DND-41 (cell line): Measurements from ENCODE around the gene CTRB1.

Experiments used
- CTCF ChIP-seq: IDR thresholded peaks from 2 replicates; pipeline ENCODE4 v1.5.1; 2012; ENCODE audit warnings: borderline replicate concordance, low read length, moderate library complexity, mild to moderate bottlenecking; ENCODE audit not compliant: poor library complexity, severe bottlenecking; ENCODE audit errors: extremely low read depth
- EZH2 ChIP-seq: IDR thresholded peaks from 3 replicates; pipeline ENCODE4 v1.6.1; 2012; ENCODE audit warnings: borderline replicate concordance, low read depth, mild to moderate bottlenecking, moderate library complexity, low read length, inconsistent platforms; ENCODE audit not compliant: severe bottlenecking

GRCh38 chr16:75225678-75226515 lies 7.1 kb downstream of the CTRB1 start:
- no peak for TF ChIP-seq CTCF
- TF ChIP-seq EZH2 = no peak
